ENCODE measurements around the gene ITGB7.
"Not testable (repeated sequence)": the region's sequence is repeated elsewhere in the genome, so short reads cannot be mapped to it uniquely, and the experiment has no call there.

ITGB7 gene

DNA sequence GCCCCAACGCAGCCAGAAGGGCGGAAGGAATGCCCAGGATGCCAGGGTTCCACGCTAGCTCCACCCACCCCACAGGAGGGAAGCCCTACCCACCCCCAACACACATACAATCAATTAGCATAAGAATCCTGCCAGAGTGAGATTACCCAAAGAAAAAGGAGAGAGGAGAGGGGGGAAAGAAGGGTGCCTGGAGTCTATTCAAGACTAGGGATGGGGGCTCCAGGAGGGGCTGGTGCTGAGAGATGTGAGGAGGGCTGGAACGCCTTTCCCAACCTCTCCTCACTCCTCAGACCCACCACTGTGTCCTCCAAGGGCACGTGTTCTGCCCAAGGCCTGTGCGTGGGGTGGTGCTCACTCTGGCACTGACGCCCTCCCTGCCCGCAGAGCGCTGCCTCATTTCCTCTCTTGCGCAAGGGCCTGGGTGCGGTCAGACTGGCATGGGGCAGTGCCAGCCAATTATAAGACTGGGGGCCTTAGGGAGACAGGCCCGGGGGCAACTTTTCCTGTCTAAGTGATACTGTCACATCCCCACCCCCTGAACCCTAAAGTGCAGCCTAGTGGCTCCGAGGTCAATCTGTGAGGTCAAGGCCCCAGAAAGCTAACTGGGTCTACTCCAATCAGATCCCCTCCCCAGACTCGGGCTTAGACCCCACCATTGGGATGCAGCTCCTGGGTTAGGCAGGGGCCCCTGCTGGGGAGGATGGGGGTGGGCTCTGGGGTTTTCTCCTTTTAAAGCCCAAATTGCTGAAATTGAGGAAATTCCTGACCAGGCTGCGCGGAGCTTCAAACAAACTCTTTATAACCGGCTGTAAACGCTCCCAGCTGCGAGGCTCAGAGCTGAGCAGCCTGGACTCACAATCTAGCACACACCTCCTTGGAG lies 10.2 kb upstream of the ITGB7 start:
- DNase-seq = no peak

DNA sequence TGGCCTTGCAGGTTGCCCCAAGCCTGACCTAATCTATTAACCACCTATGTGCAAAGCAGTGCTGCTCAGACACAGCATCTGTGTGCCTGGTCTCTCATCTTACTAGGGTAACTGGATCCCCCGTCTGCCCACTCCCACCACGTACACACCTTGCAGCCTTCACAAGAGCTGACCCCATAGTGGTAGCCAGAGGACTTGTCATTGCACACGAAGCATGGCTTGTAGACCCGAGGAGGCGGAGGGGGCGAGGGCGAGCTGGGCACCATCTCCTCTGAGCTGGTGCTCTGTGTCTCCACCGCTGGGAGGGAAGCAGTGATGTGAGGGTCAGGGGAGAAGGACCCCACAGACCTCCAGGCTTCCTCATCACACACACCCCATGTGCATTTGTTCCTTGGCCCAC lies 8.4 kb upstream of the ITGB7 start:
- no peak for DNase-seq

DNA sequence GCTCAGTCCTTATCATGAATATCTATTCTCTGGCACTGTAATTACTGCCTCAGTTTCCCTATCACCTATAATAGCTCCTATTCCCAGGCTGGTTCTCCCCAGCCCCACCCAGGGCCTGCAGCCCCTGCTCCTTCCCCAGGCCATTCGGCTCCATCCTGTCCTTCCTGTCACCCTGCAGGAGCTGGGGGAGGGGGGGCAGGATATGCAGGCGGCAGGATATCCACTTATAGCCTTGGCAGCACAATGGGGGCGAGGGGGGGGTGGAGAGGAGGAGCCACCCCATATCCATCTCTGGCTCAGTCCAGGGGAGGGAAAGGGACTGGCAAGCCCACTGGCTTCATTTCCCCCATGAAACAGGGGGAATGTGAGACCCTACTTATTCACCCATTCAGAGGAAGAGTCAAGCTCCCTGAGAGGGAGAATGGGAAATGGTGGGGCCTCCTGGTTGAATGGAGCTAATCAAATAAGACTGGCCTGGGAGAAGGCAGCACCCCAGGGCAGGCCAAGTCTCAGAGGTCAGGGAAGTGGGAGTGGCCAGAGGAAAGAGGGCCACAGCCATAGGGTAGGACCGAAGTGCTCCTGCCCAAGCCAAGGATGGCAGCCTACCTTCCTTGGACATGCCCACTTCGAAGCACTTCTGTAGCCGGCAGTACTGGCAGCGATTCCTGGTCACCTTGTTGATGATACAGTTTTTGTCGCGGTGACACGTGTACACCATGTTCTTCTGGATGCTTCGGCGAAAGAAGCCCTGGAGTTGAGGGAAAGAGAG lies 7.8 kb upstream of the ITGB7 start:
- DNase-seq = no peak

DNA sequence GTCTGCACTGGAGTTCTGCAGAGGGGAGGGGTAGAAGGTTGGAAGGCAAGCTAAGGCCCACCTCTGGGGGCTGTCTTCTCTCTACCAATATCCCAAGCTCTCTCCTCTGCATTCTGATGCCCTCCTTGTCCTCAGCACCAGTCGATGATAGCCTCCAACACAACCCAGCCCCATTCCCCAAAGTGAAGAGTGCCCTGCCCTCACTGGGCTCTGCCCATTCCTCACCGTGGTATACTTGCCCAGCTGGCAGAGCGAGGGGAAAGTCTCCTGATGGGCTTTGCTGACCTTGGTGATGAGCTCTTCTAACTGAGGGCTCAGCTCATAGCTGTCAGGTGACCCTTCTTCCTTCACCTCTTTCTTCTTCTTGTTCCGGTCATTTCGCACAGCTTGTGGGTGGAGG lies 7.2 kb upstream of the ITGB7 start:
- DNase-seq = no peak

DNA sequence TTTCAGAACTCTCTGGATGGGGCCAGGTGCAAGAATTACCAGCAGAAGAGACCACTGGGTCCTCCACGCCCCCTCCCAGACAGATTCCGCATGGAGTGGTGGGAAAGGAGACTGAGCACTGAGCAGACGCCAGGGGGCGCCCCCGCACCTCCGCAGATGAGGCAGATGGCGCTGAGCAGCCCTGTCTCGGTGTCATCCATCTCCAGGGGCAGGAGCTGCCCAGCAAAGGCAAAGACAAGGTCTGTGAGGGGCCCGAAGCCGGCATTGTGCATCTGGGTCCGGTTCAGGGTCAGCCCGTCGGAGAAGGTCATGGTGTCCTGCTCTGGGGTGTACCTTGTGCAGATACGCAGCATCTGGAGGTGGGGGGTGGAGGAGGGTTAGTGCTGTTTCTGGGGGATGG lies 6.3 kb upstream of the ITGB7 start:
- DNase-seq = no peak

DNA sequence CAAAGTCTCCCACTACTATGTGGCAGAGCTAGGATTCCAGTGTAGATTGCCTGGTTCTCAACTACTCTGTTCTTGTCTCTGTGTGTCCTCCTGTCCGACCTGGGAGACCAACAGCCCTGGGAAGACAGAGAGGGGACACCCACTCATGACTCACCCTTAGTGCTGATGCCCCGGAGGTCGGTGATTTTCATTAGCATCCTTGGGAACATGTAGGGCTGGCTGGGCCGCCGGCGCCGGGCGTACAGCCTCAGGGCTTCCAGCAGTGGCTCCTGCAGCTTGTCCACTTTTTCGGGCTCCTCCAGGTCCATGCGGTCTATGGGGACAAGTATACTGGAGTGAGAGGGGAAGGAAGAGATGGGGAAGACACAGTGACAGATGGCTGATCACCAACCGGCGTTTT lies 5.9 kb upstream of the ITGB7 start:
- no peak for DNase-seq

DNA sequence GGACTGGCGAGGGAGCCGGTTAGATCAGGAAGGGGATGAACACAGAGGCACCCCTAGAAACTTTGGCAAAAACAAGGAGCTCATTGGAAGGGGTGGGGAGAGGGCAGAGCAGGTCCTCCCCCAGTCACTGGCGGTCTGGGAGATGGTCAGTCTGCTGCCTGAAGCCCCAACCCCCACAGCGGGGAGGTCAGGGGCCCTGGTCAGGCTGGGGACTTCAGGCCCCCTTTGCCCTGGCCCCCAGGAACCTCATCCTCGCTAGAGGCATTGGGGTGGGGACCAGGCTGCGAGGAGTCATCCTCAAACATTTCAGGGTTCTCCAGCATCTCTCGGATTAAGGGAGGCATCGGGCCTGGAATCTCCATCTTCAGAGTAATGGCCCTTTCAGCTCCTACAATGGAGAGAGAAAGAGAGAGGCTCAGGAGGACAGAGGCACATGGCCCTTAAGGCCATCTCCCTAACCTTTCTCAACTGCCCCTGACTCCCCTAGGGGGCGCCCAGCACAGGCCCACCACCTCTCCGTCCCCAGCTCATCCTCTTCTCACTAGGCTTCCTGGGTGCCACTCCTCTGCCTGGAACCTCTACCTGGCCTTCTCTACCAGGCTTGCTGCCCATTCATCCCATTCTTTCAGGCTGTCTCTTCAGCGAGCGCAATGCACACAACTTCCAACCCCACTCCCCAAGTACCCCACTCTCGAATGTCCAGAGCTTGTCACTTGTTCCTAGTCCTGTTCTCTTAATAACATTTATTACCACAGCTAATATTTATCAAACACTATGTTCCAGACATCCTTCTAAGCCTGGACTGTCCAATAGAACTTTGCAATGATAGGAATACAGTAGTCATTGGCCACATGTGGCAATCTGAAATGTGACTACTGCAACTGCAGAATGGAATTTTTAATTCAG lies 4.7 kb upstream of the ITGB7 start:
- DNase-seq = no peak

DNA sequence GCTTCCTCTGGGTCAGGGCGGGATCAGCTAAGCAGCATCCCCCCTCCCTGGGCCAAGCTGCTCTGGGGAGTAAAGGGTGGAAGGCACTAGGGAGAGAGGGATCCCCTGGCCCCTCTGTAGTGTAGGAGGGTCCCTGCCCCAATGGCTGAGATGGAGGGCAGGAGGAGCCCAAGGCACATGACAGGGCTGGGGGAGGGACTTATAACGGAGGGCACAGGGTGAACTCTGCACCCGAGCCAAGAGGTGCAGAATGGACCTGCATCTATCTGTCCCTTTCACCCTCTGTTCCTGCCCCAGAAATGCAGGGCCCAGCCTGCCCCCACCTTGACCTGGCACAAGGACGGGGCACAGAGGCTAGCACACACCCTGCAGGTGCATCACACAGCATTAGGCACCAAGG lies 3.8 kb upstream of the ITGB7 start:
- no peak for DNase-seq

DNA sequence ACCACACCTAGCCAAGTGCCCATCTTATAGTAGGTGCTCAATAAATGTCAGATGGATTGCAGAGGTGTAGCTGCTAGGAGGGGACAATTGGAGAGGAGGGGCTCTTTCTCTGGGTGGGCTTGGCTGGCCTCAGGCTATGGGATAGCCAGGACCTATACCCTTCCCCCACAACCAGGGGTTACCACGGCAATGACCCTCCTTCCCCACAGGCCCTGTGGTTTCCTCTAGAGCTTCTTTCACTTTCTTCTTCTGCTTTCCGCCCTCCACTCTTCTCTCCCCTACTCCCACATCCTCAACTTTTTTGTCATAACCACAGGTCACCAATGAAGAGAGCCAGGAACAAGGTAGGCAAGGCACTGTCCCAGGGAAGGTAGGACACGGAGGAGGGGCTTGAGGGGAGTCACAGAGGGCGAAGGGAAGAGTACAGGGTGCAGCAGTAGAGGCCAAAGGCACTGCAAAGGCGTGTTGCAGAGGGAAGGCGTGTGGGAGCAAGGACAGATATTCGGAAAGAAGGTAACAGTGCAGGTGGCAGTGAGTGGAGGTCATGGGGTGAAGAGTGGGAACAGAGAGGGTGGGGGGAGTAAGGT lies 1.9 kb upstream of the ITGB7 start:
- DNase-seq = no peak

DNA sequence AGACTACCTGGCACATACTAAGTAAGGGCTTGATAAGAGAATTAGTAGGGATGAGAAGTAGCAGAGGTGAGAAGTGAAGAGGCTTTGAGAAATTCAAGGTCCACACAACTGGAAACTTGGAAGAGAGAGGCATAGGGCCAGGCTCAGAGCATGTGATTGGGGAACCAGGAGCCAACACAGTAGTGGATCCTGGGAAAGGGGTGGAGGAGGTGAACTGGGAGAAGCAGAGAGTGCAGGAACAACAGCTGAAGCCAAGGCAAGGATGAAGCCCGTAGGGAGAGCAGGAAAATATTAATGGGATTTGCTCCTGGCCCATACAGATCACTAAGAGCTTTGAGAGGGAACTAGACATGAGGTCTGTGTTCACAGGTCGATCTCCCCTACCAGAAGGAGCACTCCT lies 1.4 kb upstream of the ITGB7 start:
- DNase-seq = no peak

DNA sequence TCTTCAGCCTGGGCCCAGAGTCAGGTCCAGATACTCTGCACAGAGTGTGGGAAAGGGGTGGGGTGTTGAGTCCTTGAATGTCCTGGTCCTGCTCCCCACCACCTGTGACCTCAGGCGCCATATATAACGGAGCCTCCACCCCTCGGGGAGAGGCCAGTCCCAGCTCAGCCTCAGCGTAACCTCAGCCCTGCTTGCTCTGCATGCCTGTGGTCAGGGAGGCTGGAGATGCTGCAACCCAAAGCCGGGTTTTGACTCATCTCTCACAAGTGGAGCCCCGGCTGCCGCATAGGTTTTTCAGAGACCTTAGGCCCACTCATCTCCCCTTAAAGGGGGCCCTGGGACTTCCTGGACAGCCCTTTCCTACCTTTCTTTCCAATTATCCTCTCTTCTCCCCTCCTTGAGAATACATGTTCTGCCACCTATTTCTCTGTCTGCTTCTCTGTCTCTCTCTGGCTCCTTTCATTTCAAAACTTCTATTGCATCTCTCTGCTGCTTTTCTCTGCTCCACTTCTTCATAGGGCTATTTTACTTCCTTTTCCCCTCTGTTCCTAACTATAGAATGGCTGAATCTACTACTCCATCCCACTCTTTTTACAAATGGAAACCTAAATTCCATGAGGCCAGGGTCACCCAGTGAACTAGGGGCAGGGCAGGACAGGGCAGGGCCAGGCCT lies 1.2 kb downstream of the ITGB7 start:
- DNase-seq = no peak

DNA sequence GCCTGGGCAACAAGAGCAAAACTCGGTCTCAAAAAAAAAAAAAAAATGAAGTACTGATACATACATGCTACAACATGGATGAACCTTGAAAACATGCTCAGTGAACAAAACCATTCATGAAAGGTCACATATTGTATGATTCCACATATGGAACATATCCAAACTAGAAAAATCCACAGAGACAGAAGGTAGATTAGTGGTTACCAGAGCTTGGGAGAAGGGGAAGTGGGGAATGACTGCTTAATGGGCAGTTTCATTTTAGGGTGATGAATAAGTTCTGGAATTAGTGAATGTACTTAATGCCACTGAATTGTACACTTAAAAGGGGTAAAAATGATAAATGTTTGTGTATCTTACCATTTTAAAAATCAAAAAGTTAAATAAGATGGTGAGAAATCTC lies 2.7 kb downstream of the ITGB7 start:
- DNase-seq = no peak

DNA sequence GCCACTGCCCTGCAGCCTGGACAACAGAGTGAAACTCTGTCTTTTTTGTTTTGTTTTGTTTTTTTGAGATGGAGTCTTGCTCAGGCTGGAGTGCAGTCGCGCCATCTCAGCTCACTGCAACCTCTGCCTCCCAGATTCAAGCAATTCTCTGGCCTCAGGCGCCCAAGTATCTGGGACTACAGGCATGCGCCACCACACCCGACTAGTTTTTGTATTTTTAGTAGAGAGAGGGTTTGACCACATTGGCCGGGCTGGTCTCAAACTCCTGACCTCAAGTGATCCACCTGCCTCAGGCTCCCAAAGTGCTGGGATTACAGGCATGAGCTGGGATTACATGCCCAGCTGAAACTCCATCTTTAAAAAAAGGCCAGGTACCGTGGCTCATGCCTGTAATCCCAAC lies 4.7 kb downstream of the ITGB7 start:
- not testable (repeated sequence) for DNase-seq

DNA sequence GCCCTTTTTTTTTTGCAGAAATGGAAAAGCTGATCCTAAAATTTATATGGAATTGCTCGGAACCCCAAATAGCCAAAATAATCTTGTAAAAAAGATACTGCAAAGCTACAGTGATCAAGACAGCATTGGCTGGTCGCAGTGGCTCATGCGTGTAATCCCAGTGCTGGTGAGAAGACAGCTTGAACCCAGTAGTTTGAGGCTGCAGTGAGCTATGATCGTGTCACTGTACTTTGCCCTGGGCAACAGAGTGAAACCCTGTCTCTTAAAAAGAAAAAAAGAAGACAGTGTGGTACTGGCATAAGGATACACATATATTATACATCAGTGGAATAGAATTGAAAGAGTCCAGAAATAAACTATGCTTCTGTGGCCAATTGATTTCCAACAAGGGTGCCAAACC lies 5.4 kb downstream of the ITGB7 start:
- DNase-seq = no peak

DNA sequence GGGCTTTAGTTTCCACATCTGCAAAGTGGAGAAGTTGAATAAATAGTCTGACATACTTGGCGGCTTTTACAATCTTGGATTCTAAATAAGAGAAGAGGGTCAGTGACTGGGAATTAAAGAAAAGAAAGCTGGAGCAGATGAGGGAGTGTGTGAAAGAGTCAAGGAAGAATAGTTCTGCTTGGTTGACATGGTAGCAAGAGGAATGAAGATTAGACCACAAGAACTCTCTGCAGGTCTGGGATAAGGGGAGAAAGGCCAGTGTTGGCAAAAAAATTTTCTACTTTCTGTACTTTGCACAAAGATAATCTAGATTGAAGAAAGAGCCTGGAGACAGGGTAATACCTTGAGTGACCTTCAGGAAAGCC lies 5.9 kb downstream of the ITGB7 start:
- no peak for DNase-seq

DNA sequence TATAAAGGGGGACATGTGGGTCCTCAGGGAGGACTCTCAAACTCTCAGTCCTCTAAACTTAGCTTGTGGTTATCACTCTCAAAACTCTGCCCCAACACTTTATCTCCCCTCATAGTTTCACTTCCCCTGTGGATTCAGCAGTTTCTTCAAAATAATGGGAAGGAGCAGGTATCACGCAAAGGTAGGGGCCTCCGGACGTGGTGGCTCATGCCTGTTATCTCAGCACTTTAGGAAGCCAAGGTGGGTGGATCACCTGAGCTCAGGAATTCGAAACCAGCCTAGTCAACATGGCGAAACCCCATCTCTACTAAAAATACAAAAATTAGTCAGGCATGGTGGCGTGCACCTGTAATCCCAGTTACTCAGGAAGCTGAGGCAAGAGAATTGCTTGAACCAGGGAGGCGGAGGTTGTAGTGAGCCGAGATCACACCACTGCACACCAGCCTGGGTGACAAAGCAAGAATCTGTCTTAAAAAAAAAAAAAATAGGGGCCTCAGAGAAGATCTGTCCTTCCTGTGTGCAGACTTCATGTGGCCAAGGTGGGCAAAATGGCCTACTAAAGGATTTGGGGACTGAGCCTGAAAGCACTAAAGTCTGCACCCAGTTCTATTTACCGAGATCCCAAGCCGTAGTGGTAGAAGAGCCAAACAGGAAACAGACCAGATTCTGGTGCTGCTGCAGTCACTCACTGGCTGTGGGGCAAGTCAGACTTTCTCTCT lies 6.4 kb downstream of the ITGB7 start:
- no peak for DNase-seq

DNA sequence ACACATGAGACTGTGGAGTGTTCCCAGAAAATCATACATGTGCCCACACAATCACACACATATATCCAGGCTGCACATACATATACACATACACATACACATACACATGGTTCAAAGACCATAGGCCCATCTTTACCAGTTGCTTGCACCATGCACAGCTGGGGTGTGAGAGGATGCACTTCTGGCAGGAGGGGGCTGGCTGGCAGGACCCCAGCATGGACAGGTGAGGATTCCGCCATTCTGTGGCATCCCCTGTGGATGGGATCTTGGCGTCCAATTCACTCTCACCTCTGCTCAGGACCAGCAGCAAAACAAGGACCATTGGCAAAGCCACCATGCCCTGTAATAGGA lies 7.0 kb downstream of the ITGB7 start:
- no peak for DNase-seq

DNA sequence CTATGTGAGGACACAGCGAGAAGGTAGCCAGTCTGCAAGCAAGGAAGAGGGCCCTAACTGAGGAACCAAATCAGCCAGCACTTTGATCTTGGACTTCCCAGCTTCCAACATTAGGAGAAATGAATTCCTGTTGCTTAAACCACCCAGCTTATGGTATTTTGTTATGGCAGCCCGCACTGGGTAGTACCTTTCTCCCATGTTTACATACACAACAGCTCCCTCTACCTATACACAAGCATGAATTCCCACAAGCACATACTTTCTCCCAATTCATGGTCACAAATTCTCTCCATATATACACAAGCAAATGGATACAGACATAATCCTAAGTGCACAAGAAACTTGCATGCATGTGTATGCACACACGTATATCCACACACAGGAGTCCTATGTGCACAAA lies 7.4 kb downstream of the ITGB7 start:
- no peak for DNase-seq

DNA sequence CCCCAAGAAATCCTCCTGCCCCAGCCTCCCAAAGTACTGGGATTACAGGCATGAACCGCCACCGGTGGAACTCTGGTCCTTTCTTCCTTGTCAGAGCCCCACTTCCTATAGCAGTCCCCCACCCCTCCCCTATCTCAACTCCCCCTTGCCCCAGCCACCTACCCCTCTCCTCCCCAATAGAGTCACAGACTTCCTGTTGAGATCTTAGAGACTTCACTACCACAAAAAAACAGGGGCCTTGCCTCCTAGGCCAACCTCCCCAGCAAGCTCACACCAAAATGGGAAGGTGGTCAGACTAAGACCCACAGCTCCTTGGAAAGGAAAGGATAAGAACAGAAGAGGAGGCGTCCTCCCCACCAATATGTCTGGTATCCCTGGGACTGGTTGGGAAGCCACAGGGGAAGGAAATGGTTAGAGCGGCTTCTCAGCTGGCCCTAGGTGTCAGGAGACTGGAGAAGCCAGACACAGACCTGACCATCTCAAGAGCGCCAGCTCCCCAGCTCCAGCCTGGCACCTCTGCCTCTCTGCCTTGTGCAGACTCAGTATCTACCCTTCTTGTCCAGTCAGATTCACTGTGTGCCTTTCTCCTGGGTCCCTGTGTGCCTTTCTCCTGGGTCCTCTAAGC lies 8.5 kb downstream of the ITGB7 start:
- DNase-seq = no peak

DNA sequence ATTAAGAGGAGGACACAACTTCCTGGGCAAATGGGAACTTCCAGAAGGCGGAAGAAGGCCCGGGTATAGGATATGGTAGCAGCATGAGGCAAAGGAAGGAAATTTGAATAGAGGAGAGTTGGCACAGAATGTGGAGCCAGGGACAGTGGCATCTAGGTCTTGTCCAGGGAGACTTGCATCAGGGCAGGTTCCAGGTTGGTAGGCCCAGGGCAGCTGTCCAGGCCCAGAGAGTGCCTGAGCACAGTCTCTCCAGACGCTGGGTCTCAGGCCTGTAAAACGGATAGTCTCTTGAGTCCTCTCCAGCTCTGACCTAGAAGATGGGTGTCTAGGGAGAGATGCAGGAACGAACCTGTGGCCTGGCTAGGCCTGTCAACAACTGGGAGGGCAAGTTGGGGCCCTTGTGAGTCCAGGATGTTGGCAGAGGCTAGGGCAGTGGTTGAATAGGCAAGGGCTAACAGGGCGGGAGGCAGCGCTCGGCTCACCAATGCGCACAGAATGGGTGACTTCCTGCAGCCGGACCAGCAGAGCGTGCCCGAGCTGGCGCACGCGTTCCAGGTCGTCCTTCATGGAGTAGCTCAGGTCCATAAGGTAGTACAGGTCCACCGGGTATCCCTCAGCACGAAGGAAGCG lies 9.9 kb downstream of the ITGB7 start:
- no peak for DNase-seq

DNA sequence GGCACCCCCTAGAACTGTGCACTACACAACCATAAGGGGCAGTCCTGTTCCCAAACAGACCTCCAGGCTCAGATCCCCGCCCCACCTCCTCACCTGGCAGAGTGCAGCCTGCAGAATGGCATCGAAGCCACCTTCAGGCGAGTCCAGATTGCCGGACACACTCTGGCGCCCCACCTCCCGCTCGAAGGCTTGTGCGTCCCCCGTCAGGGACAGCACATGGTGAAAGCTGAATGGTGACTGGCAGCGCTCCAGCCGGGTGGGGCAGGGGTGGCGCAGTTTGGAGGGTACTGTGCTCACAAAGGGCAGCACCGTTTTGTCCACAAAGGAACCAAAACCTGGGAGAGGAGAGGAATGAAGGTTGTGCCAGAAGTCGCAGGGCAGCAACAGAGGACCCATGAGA lies 10.6 kb downstream of the ITGB7 start:
- no peak for DNase-seq
